Activated CD8-positive, alpha-beta memory T cell treated with anti-CD3 and anti-CD28 coated beads for 1 hour (primary cell): ENCODE data around the gene EMILIN2.

Source experiments
- DNase-seq, 2 donors: peaks; one replicate each; pipeline ENCODE4 v3.0.0-alpha.2; 2020; ENCODE audit warnings: low read depth in 1 of 2; ENCODE audit errors: extremely low read depth in 1 of 2

The EMILIN2 gene

GRCh38 chr18:2872095-2872494, 25.3 kb downstream of the EMILIN2 start:
- no peak for DNase-seq

- no peak for DNase-seq
These were observed 28.0 kb downstream of the EMILIN2 start for GRCh38 chr18:2874765-2875164.

- DNase-seq: no peak
These were observed 32.0 kb downstream of the EMILIN2 start for GRCh38 chr18:2878656-2879330.

GRCh38 chr18:2879889-2880288, 33.1 kb downstream of the EMILIN2 start:
- no peak for DNase-seq

GRCh38 chr18:2880473-2880872, 33.7 kb downstream of the EMILIN2 start:
- no peak for DNase-seq

GRCh38 chr18:2881088-2881839, 34.5 kb downstream of the EMILIN2 start:
- DNase-seq: no peak

GRCh38 chr18:2881840-2882195, 35.0 kb downstream of the EMILIN2 start:
- DNase-seq: no peak

GRCh38 chr18:2882201-2882600, 35.4 kb downstream of the EMILIN2 start:
- DNase-seq: no peak

- DNase-seq: no peak
These were observed 36.4 kb downstream of the EMILIN2 start for GRCh38 chr18:2883076-2883735.

GRCh38 chr18:2884706-2885285, 38.0 kb downstream of the EMILIN2 start:
- DNase-seq: no peak

GRCh38 chr18:2887470-2887869, 40.7 kb downstream of the EMILIN2 start:
- no peak for DNase-seq

- no peak for DNase-seq
These were observed 43.0 kb downstream of the EMILIN2 start for GRCh38 chr18:2889761-2890192.

- DNase-seq: no peak
These were observed 43.8 kb downstream of the EMILIN2 start for GRCh38 chr18:2890606-2891005.

GRCh38 chr18:2891526-2892431, 45.0 kb downstream of the EMILIN2 start:
- no peak for DNase-seq

- no peak for DNase-seq
These were observed 46.2 kb downstream of the EMILIN2 start for GRCh38 chr18:2893056-2893455.

- no peak for DNase-seq
These were observed 46.9 kb downstream of the EMILIN2 start for GRCh38 chr18:2893676-2894075.

GRCh38 chr18:2894131-2894840, 47.5 kb downstream of the EMILIN2 start:
- no peak for DNase-seq

- no peak for DNase-seq
These were observed 48.1 kb downstream of the EMILIN2 start for GRCh38 chr18:2894841-2895370.

GRCh38 chr18:2895391-2895790, 48.6 kb downstream of the EMILIN2 start:
- DNase-seq: no peak

- DNase-seq: no peak
These were observed 50.2 kb downstream of the EMILIN2 start for GRCh38 chr18:2896990-2897389.
